ENCODE measurements around the gene EFCAB10. TPM values are rescaled to one million over a fixed set of nuclear protein-coding genes. Genes with fewer than 3 reads are reported as not detected.

Gene EFCAB10
- polyA plus RNA-seq, 1 of the 3 experiments (the other 2 are of a cell fraction): 0.51 TPM

DNA sequence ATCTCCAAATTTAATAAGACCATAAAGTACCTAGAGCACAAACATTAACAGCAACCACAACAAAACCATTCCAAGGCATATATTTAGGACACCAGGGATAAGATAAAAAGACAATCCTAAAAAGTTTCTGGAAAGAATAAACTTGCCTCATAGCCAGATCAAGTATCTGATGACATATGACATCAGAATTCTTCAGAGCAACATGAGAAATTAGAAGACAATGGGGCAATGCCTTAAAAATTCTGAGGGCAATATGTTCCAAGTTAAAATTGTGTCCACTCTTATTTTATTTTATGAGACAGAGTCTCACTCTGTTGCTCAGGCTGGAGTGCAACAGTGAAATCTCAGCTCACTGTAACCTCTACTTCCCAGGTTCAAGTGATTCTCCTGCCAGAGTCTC is 2.8 kb downstream of the EFCAB10 start:
- Histone ChIP-seq H3K4me3 (ENCODE audit: low read depth in 2 of 2, low read length in 1 of 2) (no peak overlapping the region), H3K4me2 (no peak overlapping the region), H3K9ac (no peak overlapping the region), H3K9me3 (no peaks in the 10 kb centered on the region), H3K9me2 (no peaks in the 10 kb centered on the region), H4K20me1 (ENCODE audit: insufficient read depth) (no peaks in the 10 kb centered on the region), H2AFZ (ENCODE audit: low read depth) (no peak overlapping the region), H3K27ac (ENCODE audit: low read depth in 2 of 2, low read length in 1 of 2) (no peak overlapping the region), H3K27me3 (ENCODE audit: insufficient read depth) (no peaks in the 10 kb centered on the region), H3F3A (replicated peaks; ENCODE audit: insufficient read depth) (peaks cover 17% of the 10 kb centered on the region), H3K36me3 (replicated peaks in 1 of 2; ENCODE audit: control insufficient read depth in 1 of 2, insufficient read depth in 2 of 2, low read length in 1 of 2) (no peaks in the 10 kb centered on the region), H3K79me2 (ENCODE audit: insufficient read depth) (no peaks in the 10 kb centered on the region), H3K4me1 (ENCODE audit: control insufficient read depth in 1 of 2, insufficient read depth in 2 of 2, low read depth in 1 of 2, low read length in 1 of 2) (no peaks in the 10 kb centered on the region; a peak in 1 of 4 replicates)
- no peak for DNase-seq
- CTCF ChIA-PET: interaction anchor here (0.8 to 1.6 kb wide), 2 partner anchors 10 to 11 kb away, joined by 3 read pairs; no protein-coding TSS in a partner anchor
- POLR2A ChIA-PET: no interaction called here
- TF ChIP-seq, protein P1, sequence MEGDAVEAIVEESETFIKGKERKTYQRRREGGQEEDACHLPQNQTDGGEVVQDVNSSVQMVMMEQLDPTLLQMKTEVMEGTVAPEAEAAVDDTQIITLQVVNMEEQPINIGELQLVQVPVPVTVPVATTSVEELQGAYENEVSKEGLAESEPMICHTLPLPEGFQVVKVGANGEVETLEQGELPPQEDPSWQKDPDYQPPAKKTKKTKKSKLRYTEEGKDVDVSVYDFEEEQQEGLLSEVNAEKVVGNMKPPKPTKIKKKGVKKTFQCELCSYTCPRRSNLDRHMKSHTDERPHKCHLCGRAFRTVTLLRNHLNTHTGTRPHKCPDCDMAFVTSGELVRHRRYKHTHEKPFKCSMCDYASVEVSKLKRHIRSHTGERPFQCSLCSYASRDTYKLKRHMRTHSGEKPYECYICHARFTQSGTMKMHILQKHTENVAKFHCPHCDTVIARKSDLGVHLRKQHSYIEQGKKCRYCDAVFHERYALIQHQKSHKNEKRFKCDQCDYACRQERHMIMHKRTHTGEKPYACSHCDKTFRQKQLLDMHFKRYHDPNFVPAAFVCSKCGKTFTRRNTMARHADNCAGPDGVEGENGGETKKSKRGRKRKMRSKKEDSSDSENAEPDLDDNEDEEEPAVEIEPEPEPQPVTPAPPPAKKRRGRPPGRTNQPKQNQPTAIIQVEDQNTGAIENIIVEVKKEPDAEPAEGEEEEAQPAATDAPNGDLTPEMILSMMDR (IDR thresholded peaks at IDR 0.05): no peak
- no peak for TF ChIP-seq SMC3 (IDR thresholded peaks at IDR 0.05; ENCODE audit: low read depth, low read length)
- TF ChIP-seq, protein P2, sequence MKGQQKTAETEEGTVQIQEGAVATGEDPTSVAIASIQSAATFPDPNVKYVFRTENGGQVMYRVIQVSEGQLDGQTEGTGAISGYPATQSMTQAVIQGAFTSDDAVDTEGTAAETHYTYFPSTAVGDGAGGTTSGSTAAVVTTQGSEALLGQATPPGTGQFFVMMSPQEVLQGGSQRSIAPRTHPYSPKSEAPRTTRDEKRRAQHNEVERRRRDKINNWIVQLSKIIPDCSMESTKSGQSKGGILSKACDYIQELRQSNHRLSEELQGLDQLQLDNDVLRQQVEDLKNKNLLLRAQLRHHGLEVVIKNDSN (IDR thresholded peaks at IDR 0.05; ENCODE audit: borderline replicate concordance, low read depth): no peak
- no peak for TF ChIP-seq FOXM1 (IDR thresholded peaks at IDR 0.05; ENCODE audit: low read depth)
- TF ChIP-seq ELF1 (IDR thresholded peaks at IDR 0.05): no peak
- TF ChIP-seq RCOR1 (IDR thresholded peaks at IDR 0.05; ENCODE audit: low read length): no peak
- no peak for TF ChIP-seq MEF2A (IDR thresholded peaks at IDR 0.05; ENCODE audit: borderline replicate concordance, low read depth)
- TF ChIP-seq YY1 (IDR thresholded peaks at IDR 0.05; ENCODE audit: low read depth): no peak
- no peak for TF ChIP-seq FOSL2 (IDR thresholded peaks at IDR 0.05; ENCODE audit: borderline replicate concordance, low read depth)
- TF ChIP-seq MXI1 (IDR thresholded peaks at IDR 0.05; ENCODE audit: low read depth, low read length): no peak

DNA sequence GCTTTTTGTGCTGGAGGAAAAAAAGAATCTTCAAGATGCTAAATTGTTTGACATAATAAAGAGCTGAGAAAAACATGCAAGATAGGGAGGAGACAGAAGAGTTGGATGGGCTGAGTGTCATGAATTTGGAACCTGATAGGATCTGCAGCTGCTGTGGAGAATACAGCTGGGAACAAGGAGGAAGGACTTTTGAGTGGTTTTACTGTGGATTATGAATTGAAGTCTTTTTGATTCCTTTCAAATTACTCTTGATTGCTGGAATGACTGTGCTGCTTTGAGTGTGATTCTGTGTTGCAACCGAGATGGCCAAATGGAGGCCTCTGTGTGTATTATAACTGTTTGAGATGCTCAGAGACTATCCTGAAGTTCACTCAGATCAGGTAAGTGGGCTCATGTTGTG is 4.0 kb downstream of the EFCAB10 start:
- ChIA-PET POLR2A (interaction anchor here (0.7 kb wide), 1 partner anchor 97 kb away, joined by 3 read pairs; no protein-coding TSS in a partner anchor), CTCF (interaction anchor here (2.4 kb wide), 1 partner anchor 12 kb away, joined by 14 read pairs; no protein-coding TSS in a partner anchor)
- H3K36me3 ChIP-seq (replicated peaks in 1 of 2; ENCODE audit: control insufficient read depth in 1 of 2, insufficient read depth in 2 of 2, low read length in 1 of 2): no peaks in the 10 kb centered on the region
- no peak overlapping the region for H3K27ac ChIP-seq (ENCODE audit: low read depth in 2 of 2, low read length in 1 of 2)
- H2AFZ ChIP-seq (ENCODE audit: low read depth): no peak overlapping the region
- no peaks in the 10 kb centered on the region for H3K9me2 ChIP-seq
- H3K9ac ChIP-seq: no peak overlapping the region
- 95% methylated on average over 1 of the region's 1 CpG for WGBS (ENCODE audit: low lambda C conversion rate)
- H3K4me1 ChIP-seq (ENCODE audit: control insufficient read depth in 1 of 2, insufficient read depth in 2 of 2, low read depth in 1 of 2, low read length in 1 of 2): no peaks in the 10 kb centered on the region; a peak in 1 of 4 replicates
- no peaks in the 10 kb centered on the region for H4K20me1 ChIP-seq (ENCODE audit: insufficient read depth)
- no peaks in the 10 kb centered on the region for H3K27me3 ChIP-seq (ENCODE audit: insufficient read depth)
- H3F3A ChIP-seq (replicated peaks; ENCODE audit: insufficient read depth): peaks cover 23% of the 10 kb centered on the region
- DNase-seq: no peak
- no peak overlapping the region for H3K4me2 ChIP-seq
- H3K79me2 ChIP-seq (ENCODE audit: insufficient read depth): no peaks in the 10 kb centered on the region
- no peak overlapping the region for H3K4me3 ChIP-seq (ENCODE audit: low read depth in 2 of 2, low read length in 1 of 2)
- H3K9me3 ChIP-seq: no peaks in the 10 kb centered on the region
- TF ChIP-seq FOSL2 (IDR thresholded peaks at IDR 0.05; ENCODE audit: borderline replicate concordance, low read depth) (no peak), SMC3 (IDR thresholded peaks at IDR 0.05; ENCODE audit: low read depth, low read length) (no peak), CHD2 (IDR thresholded peaks at IDR 0.05; ENCODE audit: low read length, partially characterized antibody) (no peak), YY1 (IDR thresholded peaks at IDR 0.05; ENCODE audit: low read depth) (no peak), JUND (IDR thresholded peaks at IDR 0.05) (no peak), EP300 (IDR thresholded peaks at IDR 0.05; ENCODE audit: borderline replicate concordance in 1 of 2, low read depth in 1 of 2, low read length in 1 of 2) (no peak), GABPA (IDR thresholded peaks at IDR 0.05; ENCODE audit: low read depth) (no peak), MXI1 (IDR thresholded peaks at IDR 0.05; ENCODE audit: low read depth, low read length) (no peak), FOXJ3 (CRISPR knock-in tag; IDR thresholded peaks at IDR 0.05) (no peak), RCOR1 (IDR thresholded peaks at IDR 0.05; ENCODE audit: low read length) (no peak), FOXM1 (IDR thresholded peaks at IDR 0.05; ENCODE audit: low read depth) (no peak), NRF1 (IDR thresholded peaks at IDR 0.05; ENCODE audit: low read depth, low read length) (no peak)
- TF ChIP-seq, protein P3, sequence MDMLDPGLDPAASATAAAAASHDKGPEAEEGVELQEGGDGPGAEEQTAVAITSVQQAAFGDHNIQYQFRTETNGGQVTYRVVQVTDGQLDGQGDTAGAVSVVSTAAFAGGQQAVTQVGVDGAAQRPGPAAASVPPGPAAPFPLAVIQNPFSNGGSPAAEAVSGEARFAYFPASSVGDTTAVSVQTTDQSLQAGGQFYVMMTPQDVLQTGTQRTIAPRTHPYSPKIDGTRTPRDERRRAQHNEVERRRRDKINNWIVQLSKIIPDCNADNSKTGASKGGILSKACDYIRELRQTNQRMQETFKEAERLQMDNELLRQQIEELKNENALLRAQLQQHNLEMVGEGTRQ (IDR thresholded peaks at IDR 0.05; ENCODE audit: borderline replicate concordance, low read depth, low read length): no peak
- TF ChIP-seq, protein P4, sequence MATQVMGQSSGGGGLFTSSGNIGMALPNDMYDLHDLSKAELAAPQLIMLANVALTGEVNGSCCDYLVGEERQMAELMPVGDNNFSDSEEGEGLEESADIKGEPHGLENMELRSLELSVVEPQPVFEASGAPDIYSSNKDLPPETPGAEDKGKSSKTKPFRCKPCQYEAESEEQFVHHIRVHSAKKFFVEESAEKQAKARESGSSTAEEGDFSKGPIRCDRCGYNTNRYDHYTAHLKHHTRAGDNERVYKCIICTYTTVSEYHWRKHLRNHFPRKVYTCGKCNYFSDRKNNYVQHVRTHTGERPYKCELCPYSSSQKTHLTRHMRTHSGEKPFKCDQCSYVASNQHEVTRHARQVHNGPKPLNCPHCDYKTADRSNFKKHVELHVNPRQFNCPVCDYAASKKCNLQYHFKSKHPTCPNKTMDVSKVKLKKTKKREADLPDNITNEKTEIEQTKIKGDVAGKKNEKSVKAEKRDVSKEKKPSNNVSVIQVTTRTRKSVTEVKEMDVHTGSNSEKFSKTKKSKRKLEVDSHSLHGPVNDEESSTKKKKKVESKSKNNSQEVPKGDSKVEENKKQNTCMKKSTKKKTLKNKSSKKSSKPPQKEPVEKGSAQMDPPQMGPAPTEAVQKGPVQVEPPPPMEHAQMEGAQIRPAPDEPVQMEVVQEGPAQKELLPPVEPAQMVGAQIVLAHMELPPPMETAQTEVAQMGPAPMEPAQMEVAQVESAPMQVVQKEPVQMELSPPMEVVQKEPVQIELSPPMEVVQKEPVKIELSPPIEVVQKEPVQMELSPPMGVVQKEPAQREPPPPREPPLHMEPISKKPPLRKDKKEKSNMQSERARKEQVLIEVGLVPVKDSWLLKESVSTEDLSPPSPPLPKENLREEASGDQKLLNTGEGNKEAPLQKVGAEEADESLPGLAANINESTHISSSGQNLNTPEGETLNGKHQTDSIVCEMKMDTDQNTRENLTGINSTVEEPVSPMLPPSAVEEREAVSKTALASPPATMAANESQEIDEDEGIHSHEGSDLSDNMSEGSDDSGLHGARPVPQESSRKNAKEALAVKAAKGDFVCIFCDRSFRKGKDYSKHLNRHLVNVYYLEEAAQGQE (IDR thresholded peaks at IDR 0.05; ENCODE audit: low read depth, low read length): no peak
- TF ChIP-seq, protein P2 (IDR thresholded peaks at IDR 0.05; ENCODE audit: borderline replicate concordance, low read depth): no peak

All from SK-N-SH (cell line).